Breast epithelium (tissue), 3 donors: ENCODE data around the gene RO60.

Experiments used
- POLR2A ChIP-seq: fragments of 450-650 bp; IDR thresholded peaks from one replicate; pipeline ENCODE4 v1.6.1; 2016; ENCODE audit warnings: antibody characterized with exemption, mild to moderate bottlenecking, moderate library complexity
- TF ChIP-seq, protein P1 (sequence below), 3 donors: fragments of 450-650 bp; IDR thresholded peaks; one replicate each; pipeline ENCODE4 v1.5.1; 2016 to 2017; ENCODE audit warnings: antibody characterized with exemption in 3 of 3, mild to moderate bottlenecking in 3 of 3, moderate library complexity in 3 of 3

- TF ChIP-seq, protein P1, sequence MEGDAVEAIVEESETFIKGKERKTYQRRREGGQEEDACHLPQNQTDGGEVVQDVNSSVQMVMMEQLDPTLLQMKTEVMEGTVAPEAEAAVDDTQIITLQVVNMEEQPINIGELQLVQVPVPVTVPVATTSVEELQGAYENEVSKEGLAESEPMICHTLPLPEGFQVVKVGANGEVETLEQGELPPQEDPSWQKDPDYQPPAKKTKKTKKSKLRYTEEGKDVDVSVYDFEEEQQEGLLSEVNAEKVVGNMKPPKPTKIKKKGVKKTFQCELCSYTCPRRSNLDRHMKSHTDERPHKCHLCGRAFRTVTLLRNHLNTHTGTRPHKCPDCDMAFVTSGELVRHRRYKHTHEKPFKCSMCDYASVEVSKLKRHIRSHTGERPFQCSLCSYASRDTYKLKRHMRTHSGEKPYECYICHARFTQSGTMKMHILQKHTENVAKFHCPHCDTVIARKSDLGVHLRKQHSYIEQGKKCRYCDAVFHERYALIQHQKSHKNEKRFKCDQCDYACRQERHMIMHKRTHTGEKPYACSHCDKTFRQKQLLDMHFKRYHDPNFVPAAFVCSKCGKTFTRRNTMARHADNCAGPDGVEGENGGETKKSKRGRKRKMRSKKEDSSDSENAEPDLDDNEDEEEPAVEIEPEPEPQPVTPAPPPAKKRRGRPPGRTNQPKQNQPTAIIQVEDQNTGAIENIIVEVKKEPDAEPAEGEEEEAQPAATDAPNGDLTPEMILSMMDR (IDR thresholded peaks at IDR 0.05), result no peak
- TF ChIP-seq POLR2A, result no peak
Observed at GRCh38 chr1:193014400-193014799, 45.0 kb upstream of the RO60 start.
